HepG2 (cell line): ENCODE data around the gene EFCAB8. TPM values are rescaled to one million over a fixed set of nuclear protein-coding genes. Genes with fewer than 3 reads are reported as not detected.

Experiments
- CHCHD3 ChIP-seq: sonication (generic); formaldehyde crosslinking; IDR thresholded peaks from 2 replicates; pipeline ENCODE4 v1.8.0; 2022; ENCODE audit warnings: mild to moderate bottlenecking, missing genetic modification reagents, moderate library complexity
- CREB1 ChIP-seq, 2 experiments: fragments of 450-650 bp in 1 of 2; IDR thresholded peaks; 2 replicates each; pipeline ENCODE4 v1.6.1; 2016 to 2017; ENCODE audit warnings: control low read depth in 1 of 2, mild to moderate bottlenecking in 1 of 2, missing compliant biosample characterization in 1 of 2, missing genetic modification characterization in 1 of 2
- ERF ChIP-seq: IDR thresholded peaks from 2 replicates; pipeline ENCODE4 v1.6.1; 2018; ENCODE audit warnings: missing biosample characterization, missing genetic modification reagents
- KLF9 ChIP-seq: IDR thresholded peaks from 2 replicates; pipeline ENCODE4 v1.6.1; 2016; ENCODE audit warnings: low read depth
- NR1H2 ChIP-seq: sonication (generic); formaldehyde crosslinking; IDR thresholded peaks from 2 replicates; pipeline ENCODE4 v1.8.1; 2022; ENCODE audit warnings: low read depth, missing genetic modification reagents, borderline replicate concordance
- PHB2 ChIP-seq: fragments of 450-650 bp; IDR thresholded peaks from 2 replicates; pipeline ENCODE4 v1.6.1; 2018; ENCODE audit not compliant: partially characterized antibody
- RFX3 ChIP-seq: IDR thresholded peaks from 2 replicates; pipeline ENCODE4 v1.6.1; 2016; ENCODE audit warnings: missing biosample characterization, missing genetic modification reagents
- THAP11 ChIP-seq: IDR thresholded peaks from 2 replicates; pipeline ENCODE4 v1.6.1; 2016; ENCODE audit warnings: missing biosample characterization, missing genetic modification reagents
- ZNF234 ChIP-seq: sonication (generic); formaldehyde crosslinking; conservative IDR thresholded peaks from 2 replicates; pipeline ENCODE4 v1.5.1; 2020; ENCODE audit warnings: mild to moderate bottlenecking, missing genetic modification reagents
- ZNF256 ChIP-seq: sonication (generic); formaldehyde crosslinking; conservative IDR thresholded peaks from 2 replicates; pipeline ENCODE4 v1.4.0; 2020; ENCODE audit warnings: missing genetic modification reagents
- ZNF530 ChIP-seq: sonication (generic); formaldehyde crosslinking; IDR thresholded peaks from 2 replicates; pipeline ENCODE4 v1.5.0; 2020; ENCODE audit warnings: low read depth, mild to moderate bottlenecking, missing genetic modification reagents
- ZNF550 ChIP-seq: sonication (generic); formaldehyde crosslinking; IDR thresholded peaks from 2 replicates; pipeline ENCODE4 v1.4.0; 2020; ENCODE audit warnings: mild to moderate bottlenecking, missing genetic modification reagents, borderline replicate concordance
- ZNF746 ChIP-seq: sonication (generic); formaldehyde crosslinking; IDR thresholded peaks from 2 replicates; pipeline ENCODE4 v1.8.0; 2022; ENCODE audit warnings: mild to moderate bottlenecking, missing genetic modification reagents
- polyA plus RNA-seq, 8 experiments: library from polyadenylated mRNA; depleted of rRNA in 3 of 8; stranded (reverse) in 7 of 8; unstranded in 1 of 8; fragments of >200 nt; fragmentation: Illumina TruSeq in 4 of 8; extraction: Trizol in 4 of 8; gene quantifications; 2 replicates each; pipeline versions ENCODE4 v1.2.1 to v1.2.3, GENCODE V29; 2011 to 2016; ENCODE audit warnings: low read depth in 4 of 8, missing spikeins in 1 of 8, mixed read lengths in 1 of 8; ENCODE audit not compliant: insufficient read depth in 1 of 8
- total RNA-seq, 5 experiments: library from RNA; depleted of rRNA; stranded (reverse); fragments of >200 nt; fragmentation: Illumina TruSeq; extraction: Trizol; gene quantifications; 2 replicates each; pipeline ENCODE4 v1.2.3, GENCODE V29; 2016; ENCODE audit warnings: low read depth in 1 of 5
- TF ChIP-seq, protein P1 (sequence below): sonication (generic); formaldehyde crosslinking; IDR thresholded peaks from 2 replicates; pipeline ENCODE4 v1.9.0; 2022; ENCODE audit warnings: missing genetic modification reagents, mild to moderate bottlenecking, borderline replicate concordance
- TF ChIP-seq, protein P2 (sequence below): sonication (generic); formaldehyde crosslinking; IDR thresholded peaks from 2 replicates; pipeline ENCODE4 v1.4.0; 2020; ENCODE audit warnings: missing genetic modification reagents, mild to moderate bottlenecking, borderline replicate concordance
- TF ChIP-seq, protein P3 (sequence below): IDR thresholded peaks from 2 replicates; pipeline ENCODE4 v1.6.1; 2016; ENCODE audit warnings: low read depth, missing genetic modification reagents, missing compliant biosample characterization
- TF ChIP-seq, protein P4 (sequence below): sonication (generic); formaldehyde crosslinking; IDR thresholded peaks from 2 replicates; pipeline ENCODE4 v1.5.0; 2020; ENCODE audit warnings: missing genetic modification reagents

The EFCAB8 gene
- total and polyA plus RNA-seq, 2 of the 13 experiments (the other 11 are each of a cell fraction or from before 2014, with no cell fraction given), result 0.15 to 0.22 TPM

GRCh38 chr20:32902456-32903420 is 44.0 kb downstream of the EFCAB8 start (continued):
- TF ChIP-seq, protein P1, sequence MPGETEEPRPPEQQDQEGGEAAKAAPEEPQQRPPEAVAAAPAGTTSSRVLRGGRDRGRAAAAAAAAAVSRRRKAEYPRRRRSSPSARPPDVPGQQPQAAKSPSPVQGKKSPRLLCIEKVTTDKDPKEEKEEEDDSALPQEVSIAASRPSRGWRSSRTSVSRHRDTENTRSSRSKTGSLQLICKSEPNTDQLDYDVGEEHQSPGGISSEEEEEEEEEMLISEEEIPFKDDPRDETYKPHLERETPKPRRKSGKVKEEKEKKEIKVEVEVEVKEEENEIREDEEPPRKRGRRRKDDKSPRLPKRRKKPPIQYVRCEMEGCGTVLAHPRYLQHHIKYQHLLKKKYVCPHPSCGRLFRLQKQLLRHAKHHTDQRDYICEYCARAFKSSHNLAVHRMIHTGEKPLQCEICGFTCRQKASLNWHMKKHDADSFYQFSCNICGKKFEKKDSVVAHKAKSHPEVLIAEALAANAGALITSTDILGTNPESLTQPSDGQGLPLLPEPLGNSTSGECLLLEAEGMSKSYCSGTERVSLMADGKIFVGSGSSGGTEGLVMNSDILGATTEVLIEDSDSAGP (CRISPR knock-in tag), result peak; percentile 76; the same call in 1 of the 2 replicates
- TF ChIP-seq CREB1 (IDR thresholded peaks at IDR 0.05) (no peak), CREB1 (CRISPR knock-in tag; IDR thresholded peaks at IDR 0.05) (no peak), ZNF234 (CRISPR knock-in tag) (no peak), KLF9 (CRISPR knock-in tag) (no peak), RFX3 (CRISPR knock-in tag) (no peak), THAP11 (peak; percentile 30; the same call in 1 of the 2 replicates), ZNF530 (CRISPR knock-in tag) (no peak), ZNF550 (no peak), ZNF746 (CRISPR knock-in tag) (no peak), ZNF256 (CRISPR knock-in tag) (peak; percentile 54; the same call in 1 of the 2 replicates), ERF (CRISPR knock-in tag) (peak; percentile 33; the same call in 1 of the 2 replicates), NR1H2 (CRISPR knock-in tag) (no peak), PHB2 (no peak), CHCHD3 (CRISPR knock-in tag) (no peak)
- TF ChIP-seq, protein P2, sequence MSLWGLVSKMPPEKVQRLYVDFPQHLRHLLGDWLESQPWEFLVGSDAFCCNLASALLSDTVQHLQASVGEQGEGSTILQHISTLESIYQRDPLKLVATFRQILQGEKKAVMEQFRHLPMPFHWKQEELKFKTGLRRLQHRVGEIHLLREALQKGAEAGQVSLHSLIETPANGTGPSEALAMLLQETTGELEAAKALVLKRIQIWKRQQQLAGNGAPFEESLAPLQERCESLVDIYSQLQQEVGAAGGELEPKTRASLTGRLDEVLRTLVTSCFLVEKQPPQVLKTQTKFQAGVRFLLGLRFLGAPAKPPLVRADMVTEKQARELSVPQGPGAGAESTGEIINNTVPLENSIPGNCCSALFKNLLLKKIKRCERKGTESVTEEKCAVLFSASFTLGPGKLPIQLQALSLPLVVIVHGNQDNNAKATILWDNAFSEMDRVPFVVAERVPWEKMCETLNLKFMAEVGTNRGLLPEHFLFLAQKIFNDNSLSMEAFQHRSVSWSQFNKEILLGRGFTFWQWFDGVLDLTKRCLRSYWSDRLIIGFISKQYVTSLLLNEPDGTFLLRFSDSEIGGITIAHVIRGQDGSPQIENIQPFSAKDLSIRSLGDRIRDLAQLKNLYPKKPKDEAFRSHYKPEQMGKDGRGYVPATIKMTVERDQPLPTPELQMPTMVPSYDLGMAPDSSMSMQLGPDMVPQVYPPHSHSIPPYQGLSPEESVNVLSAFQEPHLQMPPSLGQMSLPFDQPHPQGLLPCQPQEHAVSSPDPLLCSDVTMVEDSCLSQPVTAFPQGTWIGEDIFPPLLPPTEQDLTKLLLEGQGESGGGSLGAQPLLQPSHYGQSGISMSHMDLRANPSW (CRISPR knock-in tag), result no peak
- TF ChIP-seq, protein P3, sequence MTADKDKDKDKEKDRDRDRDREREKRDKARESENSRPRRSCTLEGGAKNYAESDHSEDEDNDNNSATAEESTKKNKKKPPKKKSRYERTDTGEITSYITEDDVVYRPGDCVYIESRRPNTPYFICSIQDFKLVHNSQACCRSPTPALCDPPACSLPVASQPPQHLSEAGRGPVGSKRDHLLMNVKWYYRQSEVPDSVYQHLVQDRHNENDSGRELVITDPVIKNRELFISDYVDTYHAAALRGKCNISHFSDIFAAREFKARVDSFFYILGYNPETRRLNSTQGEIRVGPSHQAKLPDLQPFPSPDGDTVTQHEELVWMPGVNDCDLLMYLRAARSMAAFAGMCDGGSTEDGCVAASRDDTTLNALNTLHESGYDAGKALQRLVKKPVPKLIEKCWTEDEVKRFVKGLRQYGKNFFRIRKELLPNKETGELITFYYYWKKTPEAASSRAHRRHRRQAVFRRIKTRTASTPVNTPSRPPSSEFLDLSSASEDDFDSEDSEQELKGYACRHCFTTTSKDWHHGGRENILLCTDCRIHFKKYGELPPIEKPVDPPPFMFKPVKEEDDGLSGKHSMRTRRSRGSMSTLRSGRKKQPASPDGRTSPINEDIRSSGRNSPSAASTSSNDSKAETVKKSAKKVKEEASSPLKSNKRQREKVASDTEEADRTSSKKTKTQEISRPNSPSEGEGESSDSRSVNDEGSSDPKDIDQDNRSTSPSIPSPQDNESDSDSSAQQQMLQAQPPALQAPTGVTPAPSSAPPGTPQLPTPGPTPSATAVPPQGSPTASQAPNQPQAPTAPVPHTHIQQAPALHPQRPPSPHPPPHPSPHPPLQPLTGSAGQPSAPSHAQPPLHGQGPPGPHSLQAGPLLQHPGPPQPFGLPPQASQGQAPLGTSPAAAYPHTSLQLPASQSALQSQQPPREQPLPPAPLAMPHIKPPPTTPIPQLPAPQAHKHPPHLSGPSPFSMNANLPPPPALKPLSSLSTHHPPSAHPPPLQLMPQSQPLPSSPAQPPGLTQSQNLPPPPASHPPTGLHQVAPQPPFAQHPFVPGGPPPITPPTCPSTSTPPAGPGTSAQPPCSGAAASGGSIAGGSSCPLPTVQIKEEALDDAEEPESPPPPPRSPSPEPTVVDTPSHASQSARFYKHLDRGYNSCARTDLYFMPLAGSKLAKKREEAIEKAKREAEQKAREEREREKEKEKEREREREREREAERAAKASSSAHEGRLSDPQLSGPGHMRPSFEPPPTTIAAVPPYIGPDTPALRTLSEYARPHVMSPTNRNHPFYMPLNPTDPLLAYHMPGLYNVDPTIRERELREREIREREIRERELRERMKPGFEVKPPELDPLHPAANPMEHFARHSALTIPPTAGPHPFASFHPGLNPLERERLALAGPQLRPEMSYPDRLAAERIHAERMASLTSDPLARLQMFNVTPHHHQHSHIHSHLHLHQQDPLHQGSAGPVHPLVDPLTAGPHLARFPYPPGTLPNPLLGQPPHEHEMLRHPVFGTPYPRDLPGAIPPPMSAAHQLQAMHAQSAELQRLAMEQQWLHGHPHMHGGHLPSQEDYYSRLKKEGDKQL (CRISPR knock-in tag), result no peak
- TF ChIP-seq, protein P4, sequence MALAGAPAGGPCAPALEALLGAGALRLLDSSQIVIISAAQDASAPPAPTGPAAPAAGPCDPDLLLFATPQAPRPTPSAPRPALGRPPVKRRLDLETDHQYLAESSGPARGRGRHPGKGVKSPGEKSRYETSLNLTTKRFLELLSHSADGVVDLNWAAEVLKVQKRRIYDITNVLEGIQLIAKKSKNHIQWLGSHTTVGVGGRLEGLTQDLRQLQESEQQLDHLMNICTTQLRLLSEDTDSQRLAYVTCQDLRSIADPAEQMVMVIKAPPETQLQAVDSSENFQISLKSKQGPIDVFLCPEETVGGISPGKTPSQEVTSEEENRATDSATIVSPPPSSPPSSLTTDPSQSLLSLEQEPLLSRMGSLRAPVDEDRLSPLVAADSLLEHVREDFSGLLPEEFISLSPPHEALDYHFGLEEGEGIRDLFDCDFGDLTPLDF (CRISPR knock-in tag), result no peak
